ENCODE results near the gene LKAAEAR1.
A peak's percentile ranks its signal among the peaks of the same experiment; 100 is the strongest.

The LKAAEAR1 gene

GRCh38 chr20:64086801-64087200 lies 2.6 kb upstream of the LKAAEAR1 start:
- Histone ChIP-seq H3K27ac (no peak overlapping the region), H3K4me3 (ENCODE audit: low read depth, low read length) (no peak overlapping the region), H3K36me3 (replicated peaks) (no peaks in the 10 kb centered on the region), H3K27me3 (replicated peaks) (peaks cover 34% of the 10 kb centered on the region)
- in situ Hi-C loops (cut with HindIII; ENCODE audit: low pct_ligation_motif_present, low sequenced_read_pairs): no loop called here
- TF ChIP-seq, protein P1, sequence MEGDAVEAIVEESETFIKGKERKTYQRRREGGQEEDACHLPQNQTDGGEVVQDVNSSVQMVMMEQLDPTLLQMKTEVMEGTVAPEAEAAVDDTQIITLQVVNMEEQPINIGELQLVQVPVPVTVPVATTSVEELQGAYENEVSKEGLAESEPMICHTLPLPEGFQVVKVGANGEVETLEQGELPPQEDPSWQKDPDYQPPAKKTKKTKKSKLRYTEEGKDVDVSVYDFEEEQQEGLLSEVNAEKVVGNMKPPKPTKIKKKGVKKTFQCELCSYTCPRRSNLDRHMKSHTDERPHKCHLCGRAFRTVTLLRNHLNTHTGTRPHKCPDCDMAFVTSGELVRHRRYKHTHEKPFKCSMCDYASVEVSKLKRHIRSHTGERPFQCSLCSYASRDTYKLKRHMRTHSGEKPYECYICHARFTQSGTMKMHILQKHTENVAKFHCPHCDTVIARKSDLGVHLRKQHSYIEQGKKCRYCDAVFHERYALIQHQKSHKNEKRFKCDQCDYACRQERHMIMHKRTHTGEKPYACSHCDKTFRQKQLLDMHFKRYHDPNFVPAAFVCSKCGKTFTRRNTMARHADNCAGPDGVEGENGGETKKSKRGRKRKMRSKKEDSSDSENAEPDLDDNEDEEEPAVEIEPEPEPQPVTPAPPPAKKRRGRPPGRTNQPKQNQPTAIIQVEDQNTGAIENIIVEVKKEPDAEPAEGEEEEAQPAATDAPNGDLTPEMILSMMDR (IDR thresholded peaks at IDR 0.05; ENCODE audit: low read depth, low read length, missing control alignments): no peak
- DNase-seq: no peak

- peaks cover 30% of the 10 kb centered on the region for H3K27me3 ChIP-seq (replicated peaks)
- TF ChIP-seq, protein P1 (IDR thresholded peaks at IDR 0.05; ENCODE audit: low read depth, low read length, missing control alignments): no peak
- no peaks in the 10 kb centered on the region for H3K36me3 ChIP-seq (replicated peaks)
- in situ Hi-C loops (cut with HindIII; ENCODE audit: low pct_ligation_motif_present, low sequenced_read_pairs): no loop called here
- H3K4me3 ChIP-seq (ENCODE audit: low read depth, low read length): no peak overlapping the region
- H3K27ac ChIP-seq: no peak overlapping the region
- DNase-seq: no peak
Measured at GRCh38 chr20:64084685-64085152, 521 bp upstream of the LKAAEAR1 start.

GRCh38 chr20:64083378-64083803 lies 807 bp downstream of the LKAAEAR1 start:
- no peaks in the 10 kb centered on the region for H3K36me3 ChIP-seq (replicated peaks)
- peaks cover 27% of the 10 kb centered on the region for H3K27me3 ChIP-seq (replicated peaks)
- no peak overlapping the region for H3K27ac ChIP-seq
- peak; percentile 45 for DNase-seq
- in situ Hi-C loops (cut with HindIII; ENCODE audit: low pct_ligation_motif_present, low sequenced_read_pairs): no loop called here
- H3K4me3 ChIP-seq (ENCODE audit: low read depth, low read length): peak overlapping the region; percentile 29
- TF ChIP-seq, protein P1 (IDR thresholded peaks at IDR 0.05; ENCODE audit: low read depth, low read length, missing control alignments): peak; percentile 65

DNA sequence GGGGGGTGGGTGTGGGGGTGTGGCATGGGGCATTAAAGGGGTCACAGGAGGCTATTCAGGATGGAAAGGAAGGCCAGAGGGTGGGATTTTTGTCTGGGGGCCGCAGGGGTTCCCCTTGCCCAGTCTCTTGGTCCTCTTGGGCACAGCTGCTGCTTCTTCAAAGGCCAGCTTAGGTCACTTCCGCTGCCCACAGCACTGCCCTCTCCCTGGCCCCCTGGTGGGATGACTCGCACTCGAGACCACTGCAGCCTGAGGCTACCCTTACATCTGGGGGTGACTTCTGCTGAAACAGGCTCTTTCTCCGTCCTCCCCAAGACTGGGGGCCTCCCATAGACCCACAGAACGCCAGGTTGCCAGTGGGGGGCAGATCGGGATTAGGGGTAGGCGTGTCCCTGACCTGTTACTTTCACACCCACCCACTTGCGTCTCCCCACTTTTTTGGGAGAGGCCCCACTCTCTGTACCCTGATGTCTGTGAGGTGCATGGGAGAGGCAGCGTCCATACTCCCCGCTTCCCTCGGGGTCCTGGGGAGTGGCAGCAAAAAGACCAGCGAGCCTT lies 1.3 kb downstream of the LKAAEAR1 start:
- no peak for DNase-seq
- Histone ChIP-seq H3K36me3 (replicated peaks) (no peaks in the 10 kb centered on the region), H3K27ac (no peak overlapping the region), H3K4me3 (ENCODE audit: low read depth, low read length) (peak overlapping the region; percentile 29), H3K27me3 (replicated peaks) (peaks cover 27% of the 10 kb centered on the region)
- in situ Hi-C loops (cut with HindIII; ENCODE audit: low pct_ligation_motif_present, low sequenced_read_pairs): no loop called here
- TF ChIP-seq, protein P1 (IDR thresholded peaks at IDR 0.05; ENCODE audit: low read depth, low read length, missing control alignments): no peak

- DNase-seq: no peak
- in situ Hi-C loops (cut with HindIII; ENCODE audit: low pct_ligation_motif_present, low sequenced_read_pairs): no loop called here
- Histone ChIP-seq H3K27me3 (replicated peaks) (peaks cover 27% of the 10 kb centered on the region), H3K36me3 (replicated peaks) (no peaks in the 10 kb centered on the region), H3K27ac (no peak overlapping the region), H3K4me3 (ENCODE audit: low read depth, low read length) (no peak overlapping the region)
- TF ChIP-seq, protein P1 (IDR thresholded peaks at IDR 0.05; ENCODE audit: low read depth, low read length, missing control alignments): no peak
Measured at GRCh38 chr20:64082126-64082731, 2.0 kb downstream of the LKAAEAR1 start.

- Histone ChIP-seq H3K36me3 (replicated peaks) (no peaks in the 10 kb centered on the region), H3K27me3 (replicated peaks) (peaks cover 27% of the 10 kb centered on the region), H3K4me3 (ENCODE audit: low read depth, low read length) (no peak overlapping the region), H3K27ac (no peak overlapping the region)
- in situ Hi-C loops (cut with HindIII; ENCODE audit: low pct_ligation_motif_present, low sequenced_read_pairs): no loop called here
- TF ChIP-seq, protein P1 (IDR thresholded peaks at IDR 0.05; ENCODE audit: low read depth, low read length, missing control alignments): no peak
- DNase-seq: no peak
Measured at GRCh38 chr20:64081624-64081964, 2.6 kb downstream of the LKAAEAR1 start.

All from brain microvascular endothelial cell (primary cell).